ENCODE results near the gene CHPT1.
A peak's percentile ranks its signal among the peaks of the same experiment; 100 is the strongest.
"Not testable (repeated sequence)": the region's sequence is repeated elsewhere in the genome, so short reads cannot be mapped to it uniquely, and the experiment has no call there.

Gene CHPT1

GRCh38 chr12:101697197-101697929, at the start of gene CHPT1:
Gene CHPT1, plus strand, starts transcription at chr12:101697640. Its CDS starts 222 bp downstream, at chr12:101697862.
- DNase-seq (ENCODE audit: low read depth, low spot score): peak; percentile 16

GRCh38 chr12:101647711-101648110, 49.7 kb upstream of the CHPT1 start:
- no peak for DNase-seq (ENCODE audit: low read depth, low spot score)

- DNase-seq (ENCODE audit: low read depth, low spot score): no peak
Observed at GRCh38 chr12:101648195-101648594, 49.2 kb upstream of the CHPT1 start.

- DNase-seq (ENCODE audit: low read depth, low spot score): no peak
Observed at GRCh38 chr12:101650346-101651117, 46.9 kb upstream of the CHPT1 start.

GRCh38 chr12:101653030-101653429, 44.4 kb upstream of the CHPT1 start:
- DNase-seq (ENCODE audit: low read depth, low spot score): no peak

- DNase-seq (ENCODE audit: low read depth, low spot score): no peak
Observed at GRCh38 chr12:101653503-101653902, 43.9 kb upstream of the CHPT1 start.

GRCh38 chr12:101654442-101654841, 43.0 kb upstream of the CHPT1 start:
- no peak for DNase-seq (ENCODE audit: low read depth, low spot score)

- no peak for DNase-seq (ENCODE audit: low read depth, low spot score)
Observed at GRCh38 chr12:101655393-101655792, 42.0 kb upstream of the CHPT1 start.

GRCh38 chr12:101660662-101661061, 36.8 kb upstream of the CHPT1 start:
- not testable (repeated sequence) for DNase-seq (ENCODE audit: low read depth, low spot score)

- DNase-seq (ENCODE audit: low read depth, low spot score): no peak
Observed at GRCh38 chr12:101663298-101663697, 34.1 kb upstream of the CHPT1 start.

- no peak for DNase-seq (ENCODE audit: low read depth, low spot score)
Observed at GRCh38 chr12:101664992-101665391, 32.4 kb upstream of the CHPT1 start.

- DNase-seq (ENCODE audit: low read depth, low spot score): no peak
Observed at GRCh38 chr12:101666052-101666728, 31.2 kb upstream of the CHPT1 start.

- DNase-seq (ENCODE audit: low read depth, low spot score): no peak
Observed at GRCh38 chr12:101667591-101667990, 29.8 kb upstream of the CHPT1 start.

- no peak for DNase-seq (ENCODE audit: low read depth, low spot score)
Observed at GRCh38 chr12:101670007-101670671, 27.3 kb upstream of the CHPT1 start.

- no peak for DNase-seq (ENCODE audit: low read depth, low spot score)
Observed at GRCh38 chr12:101671157-101671791, 26.2 kb upstream of the CHPT1 start.

GRCh38 chr12:101671833-101672232, 25.6 kb upstream of the CHPT1 start:
- no peak for DNase-seq (ENCODE audit: low read depth, low spot score)

- no peak for DNase-seq (ENCODE audit: low read depth, low spot score)
Observed at GRCh38 chr12:101675555-101675954, 21.9 kb upstream of the CHPT1 start.

GRCh38 chr12:101676497-101676896, 20.9 kb upstream of the CHPT1 start:
- DNase-seq (ENCODE audit: low read depth, low spot score): not testable (repeated sequence)

- no peak for DNase-seq (ENCODE audit: low read depth, low spot score)
Observed at GRCh38 chr12:101678081-101678480, 19.4 kb upstream of the CHPT1 start.

- DNase-seq (ENCODE audit: low read depth, low spot score): no peak
Observed at GRCh38 chr12:101680240-101680639, 17.2 kb upstream of the CHPT1 start.

GRCh38 chr12:101680647-101681046, 16.8 kb upstream of the CHPT1 start:
- no peak for DNase-seq (ENCODE audit: low read depth, low spot score)

Measured in activated naive CD8-positive, alpha-beta T cell treated with anti-CD3 and anti-CD28 coated beads, Interleukin-2, amount 50 U/mL, for 16 hours (primary cell).